Stimulated activated CD4-positive, alpha-beta T cell treated with anti-CD3 and anti-CD28 coated beads, TNF-alpha, amount 100 ng/mL, for 48 hours (primary cell): ENCODE results near the gene SBF2.

Experiments
- DNase-seq, 3 donors: peaks; one replicate each; pipeline ENCODE4 v3.0.0-alpha.2; 2020; ENCODE audit warnings: low read depth in 3 of 3

SBF2 gene

DNA sequence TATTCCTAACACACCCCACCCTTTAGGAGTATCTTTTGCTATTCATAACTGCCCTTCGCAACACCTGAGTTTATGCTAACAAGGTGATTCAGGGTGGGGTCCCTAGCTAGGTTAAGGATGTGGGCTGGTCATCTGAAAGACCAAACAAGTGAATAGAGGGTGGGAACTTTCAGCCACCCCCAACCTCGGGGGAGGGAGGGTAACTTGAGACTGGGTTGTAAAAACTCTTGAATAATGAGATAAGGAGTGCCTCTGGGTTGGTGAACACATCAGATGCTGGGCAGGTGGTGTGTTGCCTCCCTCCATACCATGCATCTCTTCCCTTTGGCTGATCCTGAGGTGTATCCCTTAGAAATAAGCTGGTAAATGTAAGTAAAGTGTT is 518.6 kb downstream of the SBF2 start:
- no peak for DNase-seq

- DNase-seq: no peak
Observed at GRCh38 chr11:9774591-9775397, 519.2 kb downstream of the SBF2 start.

DNA sequence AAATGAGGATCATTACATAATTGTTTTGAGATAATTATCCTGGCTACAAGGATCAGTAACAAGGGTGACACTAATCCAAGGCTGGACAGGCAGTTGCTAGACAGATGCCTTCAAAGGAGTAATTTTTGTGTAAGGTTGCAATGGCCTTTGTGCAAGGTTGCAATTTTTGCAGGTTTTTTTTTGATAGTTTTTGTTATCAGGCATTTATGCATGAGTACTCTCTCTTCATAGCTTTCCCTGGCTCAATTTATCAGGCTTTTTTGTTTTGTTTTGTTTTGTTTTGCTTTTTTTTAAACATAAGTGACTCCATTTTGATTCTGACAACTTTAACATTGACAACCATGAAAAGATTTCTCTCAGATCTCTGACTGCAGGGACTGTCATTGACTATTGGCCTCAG is 519.9 kb downstream of the SBF2 start:
- no peak for DNase-seq

DNA sequence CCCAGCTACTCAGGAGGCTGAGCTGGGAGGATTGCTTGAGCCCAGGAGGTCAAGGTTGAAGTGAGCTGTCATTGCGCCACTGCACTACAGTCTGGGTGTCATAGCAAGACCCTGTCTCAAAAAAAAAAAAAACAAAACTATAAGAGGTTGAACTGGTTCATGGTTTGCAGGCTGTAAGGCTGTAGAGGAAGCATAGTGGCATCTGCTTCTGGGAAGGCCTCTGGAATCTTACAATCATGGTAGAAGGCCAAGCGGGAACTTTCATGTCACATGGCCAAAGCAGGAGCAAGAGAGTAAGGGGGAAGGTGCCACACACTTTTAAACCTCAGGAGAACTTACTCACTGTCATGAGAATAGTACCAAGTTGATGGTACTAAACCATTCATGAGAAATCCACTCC is 520.5 kb downstream of the SBF2 start:
- no peak for DNase-seq

DNA sequence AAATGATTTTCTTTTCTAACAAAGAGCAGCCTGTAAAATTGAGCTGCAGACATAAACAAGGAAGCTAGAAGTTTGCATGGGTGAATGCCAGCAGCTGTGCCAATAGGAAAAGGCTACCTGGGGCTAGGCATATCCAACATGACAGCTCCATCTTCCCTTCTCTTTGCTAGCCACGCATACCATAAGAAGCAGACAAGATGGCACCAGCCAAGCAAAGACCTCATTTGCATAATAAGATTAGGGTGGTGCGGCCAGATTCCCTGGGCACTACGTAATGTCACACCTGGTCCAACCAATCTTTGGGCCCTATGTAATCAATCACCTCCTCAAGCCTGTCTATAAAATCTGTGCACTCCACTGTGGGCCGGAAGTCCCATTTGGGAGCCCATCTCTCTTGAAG is 521.8 kb downstream of the SBF2 start:
- no peak for DNase-seq

GRCh38 chr11:9771071-9771511 is 522.9 kb downstream of the SBF2 start:
- no peak for DNase-seq

DNA sequence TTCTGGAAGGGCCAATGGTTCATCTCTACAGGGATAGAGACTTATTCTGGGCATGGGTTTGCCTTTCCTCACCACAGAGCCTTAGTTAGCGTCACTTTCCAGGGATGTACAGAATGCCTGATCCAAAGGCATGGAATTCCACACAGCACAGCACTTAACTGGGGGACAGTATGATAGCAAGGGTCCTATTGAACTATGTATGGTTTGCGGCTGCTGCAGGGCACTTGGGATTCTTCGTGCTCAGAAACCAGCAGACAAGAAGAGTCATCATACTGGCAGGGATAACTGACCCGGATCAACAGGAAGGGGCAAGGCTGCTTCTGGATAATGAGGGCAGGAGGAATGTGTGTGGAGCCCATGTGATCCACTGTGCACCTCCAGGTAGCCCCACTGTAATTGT is 524.4 kb downstream of the SBF2 start:
- no peak for DNase-seq

GRCh38 chr11:9765320-9766101 is 528.5 kb downstream of the SBF2 start:
- DNase-seq: no peak

GRCh38 chr11:9763301-9763700 is 530.7 kb downstream of the SBF2 start:
- DNase-seq: no peak

- DNase-seq: no peak
Observed at GRCh38 chr11:9762531-9762930, 531.5 kb downstream of the SBF2 start.

GRCh38 chr11:9761441-9761945 is 532.5 kb downstream of the SBF2 start:
- no peak for DNase-seq

DNA sequence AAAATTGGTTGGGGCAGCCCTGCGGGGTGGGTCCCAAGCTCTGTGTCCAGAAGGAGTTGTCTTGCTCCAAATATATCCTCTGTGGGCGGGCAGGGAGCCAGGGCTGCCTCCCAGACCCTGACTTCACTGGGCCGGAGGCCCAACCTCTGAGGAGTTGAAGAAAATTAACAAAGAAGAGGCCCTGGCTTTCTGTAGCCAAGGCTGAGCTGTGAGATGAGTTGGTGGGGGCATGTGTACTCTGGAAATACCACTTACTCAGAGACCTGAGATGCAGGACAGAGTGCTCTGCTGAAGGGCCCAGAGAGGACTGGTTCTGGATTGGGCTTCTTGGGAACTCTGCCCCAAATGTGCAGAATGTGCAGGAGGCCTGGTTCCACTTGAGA is 533.8 kb downstream of the SBF2 start:
- no peak for DNase-seq

DNA sequence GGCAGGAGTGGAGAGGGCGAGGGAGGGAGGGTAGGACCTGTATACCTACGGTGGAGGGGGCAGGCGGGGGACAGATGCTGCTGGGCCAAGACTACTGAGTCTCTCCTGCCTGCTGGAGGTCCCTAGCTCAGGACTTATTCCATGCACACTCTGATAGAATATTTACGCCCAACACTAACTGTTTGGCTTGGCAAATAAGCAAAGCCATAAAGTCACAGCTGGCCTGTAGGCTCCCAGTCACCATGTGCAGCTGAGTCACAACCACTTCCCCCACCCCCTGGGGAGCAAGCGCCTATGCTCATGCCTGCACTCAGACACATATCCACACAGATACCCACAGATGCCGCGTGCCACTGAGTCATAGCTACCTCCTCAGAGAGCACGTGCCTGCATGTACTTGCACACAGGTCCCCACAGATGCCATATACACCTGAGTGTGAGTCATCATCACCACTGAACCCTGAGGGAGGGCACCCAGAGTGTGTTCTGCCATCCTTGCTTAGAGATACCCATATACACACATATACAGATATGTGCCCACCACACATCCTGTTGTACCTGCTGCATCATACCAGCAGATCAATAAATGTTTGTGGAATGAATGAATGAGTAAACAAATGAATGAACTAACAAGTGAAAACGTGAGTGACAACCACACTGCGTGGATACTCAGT is 534.4 kb downstream of the SBF2 start:
- DNase-seq: peak; percentile 82 to 96 (median 90)

DNA sequence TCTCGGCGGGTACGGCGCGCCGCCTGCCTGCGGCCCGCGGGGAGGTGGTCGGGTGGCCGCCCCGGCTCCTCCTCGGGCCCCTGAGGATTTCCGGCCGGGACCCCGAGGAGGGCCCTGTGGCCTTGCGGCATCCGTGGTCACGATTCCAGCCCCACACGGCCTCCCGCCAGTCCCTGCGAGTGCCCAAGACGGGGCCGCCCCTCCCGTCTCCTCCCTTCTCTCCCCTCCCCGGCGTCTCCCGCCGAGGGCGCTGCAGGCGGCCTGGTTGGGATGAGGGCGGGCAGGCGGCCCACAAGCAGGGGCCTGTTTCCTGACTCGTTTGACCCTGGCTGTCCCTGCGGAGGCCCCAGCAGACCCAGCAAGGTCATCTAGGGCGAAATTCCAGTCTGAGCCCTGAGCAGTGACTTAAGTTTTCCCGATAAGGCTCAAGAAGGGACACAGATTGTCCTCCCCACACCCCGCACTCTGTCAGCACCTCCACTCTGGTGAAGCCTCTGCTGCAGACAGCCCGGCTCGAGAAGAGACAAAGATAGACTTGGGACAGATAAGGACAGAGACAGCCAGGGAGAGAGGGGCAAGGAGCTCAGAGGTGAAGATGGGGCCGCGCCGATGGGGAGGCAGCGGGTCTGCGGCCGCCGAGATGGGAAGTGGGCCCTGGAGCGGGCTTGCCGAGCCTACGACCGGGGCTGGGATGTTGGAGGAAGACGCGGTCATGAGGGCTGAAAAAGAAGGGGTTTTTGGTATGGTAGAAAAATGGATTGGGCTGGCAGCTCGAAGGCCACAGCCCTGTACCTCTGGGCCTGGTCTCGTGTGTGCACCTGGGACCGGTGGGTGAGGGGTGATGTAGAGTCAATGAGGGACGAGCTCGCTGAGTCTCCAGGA is 535.1 kb downstream of the SBF2 start:
- DNase-seq: peak; percentile 29 to 49 (median 34)

DNA sequence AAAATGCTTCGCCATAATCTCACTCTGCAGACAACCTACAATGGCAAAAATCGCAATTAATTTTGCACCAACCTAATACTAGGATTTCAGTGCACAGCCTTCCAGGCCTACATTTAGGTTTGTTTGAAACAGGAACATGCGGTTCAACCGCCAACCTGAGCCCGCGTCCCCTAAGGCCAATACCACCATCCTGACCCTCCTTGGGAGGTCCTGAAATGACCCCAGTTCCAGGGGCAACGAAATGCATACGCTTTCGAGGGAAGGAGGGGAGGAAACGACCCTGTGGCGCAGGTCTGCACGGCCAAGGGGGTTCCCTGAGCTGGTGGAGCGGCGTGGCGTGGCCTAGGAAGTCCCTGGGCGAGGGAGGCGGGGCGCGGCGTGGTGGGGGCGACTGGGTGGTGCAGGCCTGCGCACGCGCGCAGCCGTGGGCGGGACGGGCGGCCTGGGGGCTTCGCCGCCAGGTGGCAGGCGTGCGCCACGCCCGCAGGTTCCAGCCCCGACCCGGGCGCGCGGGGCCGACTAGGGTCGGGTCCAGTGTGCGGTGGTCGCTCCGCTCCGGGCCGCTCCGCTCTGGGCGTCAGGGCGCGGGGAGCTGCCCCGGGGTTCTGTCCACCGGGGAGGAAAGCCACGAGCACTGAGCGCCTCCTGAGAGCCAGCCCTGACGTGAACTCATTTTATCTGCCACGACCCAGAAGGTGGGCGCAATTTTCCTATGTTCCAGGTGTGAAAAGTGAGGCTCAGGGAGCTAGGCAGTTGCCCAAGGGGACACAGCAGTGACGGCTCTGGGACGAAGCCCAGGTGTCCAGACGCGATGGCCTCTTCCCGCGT is 536.0 kb downstream of the SBF2 start:
- peak; percentile 85 to 96 (median 90) for DNase-seq

DNA sequence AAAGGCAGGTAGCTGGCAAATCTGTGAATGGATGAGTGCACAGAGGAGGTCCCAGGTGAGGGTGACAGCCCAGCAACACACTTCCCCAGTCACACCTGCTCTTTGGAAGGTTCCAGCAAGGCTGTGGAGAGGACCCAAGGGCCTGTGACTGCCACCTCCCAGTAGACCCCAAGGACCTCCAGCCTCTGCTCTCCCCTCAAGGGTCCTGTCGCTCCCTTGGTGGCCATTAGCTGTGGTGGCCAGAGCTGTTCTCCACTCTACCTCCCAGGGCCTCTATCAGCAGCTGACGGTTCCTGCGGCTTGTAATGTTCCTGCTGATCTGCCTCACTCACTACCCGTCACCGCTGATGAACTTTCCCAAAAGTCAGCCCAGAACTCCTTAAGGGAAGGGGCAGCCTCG is 537.1 kb downstream of the SBF2 start:
- DNase-seq: no peak

GRCh38 chr11:9756461-9756860 is 537.6 kb downstream of the SBF2 start:
- DNase-seq: no peak

DNA sequence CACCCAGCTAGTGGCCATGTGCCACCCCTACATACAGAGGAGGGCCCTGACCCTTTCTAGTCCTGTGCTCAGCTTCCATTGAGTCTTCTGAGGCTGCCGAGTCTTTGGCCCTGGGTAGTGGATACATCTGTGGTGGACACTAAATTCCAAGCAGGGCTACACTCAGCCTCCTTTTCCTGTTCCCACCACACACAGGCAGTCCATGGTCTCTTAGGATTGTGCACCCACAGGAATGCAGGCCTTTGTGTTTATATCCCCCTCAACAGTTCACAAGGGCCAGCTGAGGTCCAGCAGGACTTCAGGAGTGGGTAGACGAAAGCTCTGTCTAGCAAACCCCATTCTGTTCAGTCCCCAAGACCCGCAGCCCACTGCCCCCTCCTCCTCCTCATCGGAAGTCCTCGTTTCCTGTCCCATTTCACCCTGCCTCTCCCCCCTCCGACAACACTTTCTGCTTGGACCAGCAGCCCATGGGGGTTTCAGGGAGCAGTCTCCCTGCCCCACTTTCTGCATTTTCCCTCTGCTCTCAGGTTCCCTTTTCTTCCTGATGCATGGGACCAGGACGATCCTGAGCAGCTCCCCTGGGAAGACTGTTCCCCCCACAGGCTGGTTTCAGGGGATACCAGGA is 538.3 kb downstream of the SBF2 start:
- DNase-seq: no peak

DNA sequence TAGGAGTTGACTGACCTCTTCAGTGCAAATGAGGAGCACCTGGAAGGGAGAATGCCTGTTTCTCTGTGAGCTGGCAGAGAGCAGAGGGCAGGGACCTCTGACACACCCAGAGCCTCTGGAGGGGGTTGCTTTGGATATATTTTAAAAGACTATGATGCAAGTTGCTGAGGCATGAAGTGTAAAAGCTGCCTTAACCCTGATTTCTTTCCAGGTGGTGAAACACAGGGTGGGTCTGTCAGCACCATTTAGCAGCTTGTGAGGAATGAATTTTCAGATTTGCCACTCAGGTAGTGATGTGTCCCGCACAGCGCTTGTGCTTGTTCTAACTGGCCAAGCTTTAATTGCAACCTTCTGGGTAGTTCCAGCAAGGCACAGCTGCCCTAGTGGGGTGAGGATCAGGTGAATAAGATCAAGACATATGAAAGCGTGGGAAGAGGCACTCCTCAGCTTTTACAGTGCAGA is 540.0 kb downstream of the SBF2 start:
- DNase-seq: no peak

- no peak for DNase-seq
Observed at GRCh38 chr11:9753021-9753420, 541.0 kb downstream of the SBF2 start.
